Left ventricle myocardium superior (tissue), 1 donor: Measurements from ENCODE around the gene NBAS. TPM values are rescaled to one million over a fixed set of nuclear protein-coding genes. Genes with fewer than 3 reads are reported as not detected.

ENCODE experiments used
- ATAC-seq: fragments of 200-7000 bp; cut with Tn5 transposase; one replicate; pipeline ENCODE4 v1.9.1; 2020; ENCODE audit warnings: mild to moderate bottlenecking, moderate library complexity
- DNase-seq: peaks from one replicate; pipeline ENCODE4 v3.0.0-alpha.2; 2020
- intact Hi-C: fragments of 100-400 bp; cut with micrococcal nuclease; formaldehyde crosslinking; loops from one replicate; pipeline ENCODE4 v1.11.0; 2022
- long read RNA-seq: library from polyadenylated mRNA; unstranded; transcript quantifications from one replicate; pipeline ENCODE4 v2.0.0, GENCODE V29; 2021
- total RNA-seq: library from RNA; stranded (reverse); fragmentation: NEBNext Ultra II Directional; extraction: Animal tissue kit (Norgen Biotek cat#: 25700); gene quantifications from one replicate; pipeline ENCODE4 v1.2.1, GENCODE V29; 2021
- donor health status: DM: no; HTN: yes; CAD: no; lungs with severe emphysema.

Gene NBAS
- total RNA-seq, result 64.4 TPM
- long read RNA-seq, partial matches to known transcripts, result 26 of 31 reads
- long read RNA-seq, other reads (novel, unspliced or antisense), result 5 of 31 reads

GRCh38 chr2:15560988-15561573 lies at the start of gene NBAS:
Gene NBAS (minus strand): TSS chr2:15561334. CDS start chr2:15561304, 30 bp downstream.
- DNase-seq, result peak; percentile 86
- intact Hi-C loops, result no loop called here
- peak; percentile 98 for ATAC-seq

- no peak for ATAC-seq
- intact Hi-C loops, result no loop called here
- no peak for DNase-seq
Observed at GRCh38 chr2:15610430-15610952, 49.4 kb upstream of the NBAS start.

GRCh38 chr2:15609341-15610042 lies 48.4 kb upstream of the NBAS start:
- no peak for ATAC-seq
- no peak for DNase-seq
- intact Hi-C loops, result no loop called here

GRCh38 chr2:15608392-15608761 lies 47.2 kb upstream of the NBAS start:
- ATAC-seq, result no peak
- intact Hi-C loops, result no loop called here
- DNase-seq, result no peak

GRCh38 chr2:15607709-15608391 lies 46.7 kb upstream of the NBAS start:
- DNase-seq, result no peak
- intact Hi-C loops, result no loop called here
- no peak for ATAC-seq

- no peak for DNase-seq
- no peak for ATAC-seq
- intact Hi-C loops, result no loop called here
Observed at GRCh38 chr2:15606481-15607441, 45.6 kb upstream of the NBAS start.

- ATAC-seq, result no peak
- DNase-seq, result no peak
- intact Hi-C loops, result no loop called here
Observed at GRCh38 chr2:15605721-15606120, 44.6 kb upstream of the NBAS start.

GRCh38 chr2:15603948-15604347 lies 42.8 kb upstream of the NBAS start:
- ATAC-seq (no peak), DNase-seq (no peak)
- intact Hi-C loops, result no loop called here

- ATAC-seq, result no peak
Observed at GRCh38 chr2:15603044-15603765, 42.1 kb upstream of the NBAS start.

GRCh38 chr2:15602393-15602792 lies 41.3 kb upstream of the NBAS start:
- ATAC-seq, result no peak
- intact Hi-C loops, result no loop called here
- DNase-seq, result no peak

More at GRCh38 chr2:15603044-15603765, 42.1 kb upstream of the NBAS start:
- no peak for DNase-seq
- intact Hi-C loops, result no loop called here

GRCh38 chr2:15601681-15602080 lies 40.5 kb upstream of the NBAS start:
- ATAC-seq (no peak), DNase-seq (no peak)
- intact Hi-C loops, result no loop called here

GRCh38 chr2:15599994-15600393 lies 38.9 kb upstream of the NBAS start:
- intact Hi-C loops, result no loop called here
- DNase-seq (no peak), ATAC-seq (no peak)

GRCh38 chr2:15596968-15597367 lies 35.8 kb upstream of the NBAS start:
- intact Hi-C loops, result no loop called here
- ATAC-seq (no peak), DNase-seq (no peak)

GRCh38 chr2:15596350-15596749 lies 35.2 kb upstream of the NBAS start:
- ATAC-seq, result no peak
- intact Hi-C loops, result no loop called here

GRCh38 chr2:15595936-15596335 lies 34.8 kb upstream of the NBAS start:
- DNase-seq, result no peak
- intact Hi-C loops, result no loop called here
- no peak for ATAC-seq

More at GRCh38 chr2:15596350-15596749, 35.2 kb upstream of the NBAS start:
- DNase-seq, result no peak

- intact Hi-C loops, result no loop called here
- ATAC-seq (no peak), DNase-seq (no peak)
Observed at GRCh38 chr2:15595342-15595905, 34.3 kb upstream of the NBAS start.

GRCh38 chr2:15594291-15595256 lies 33.4 kb upstream of the NBAS start:
- ATAC-seq (peak; percentile 51), DNase-seq (no peak)
- intact Hi-C loops, result no loop called here
